Epithelial cell of proximal tubule (primary cell): Measurements from ENCODE around the gene GPR87. TPM values are rescaled to one million over a fixed set of nuclear protein-coding genes. Genes with fewer than 3 reads are reported as not detected.

Experiments used
- DNase-seq: peaks from one replicate; pipeline ENCODE4 v3.0.0-alpha.2; 2011; ENCODE audit warnings: low read depth
- H3K4me3 ChIP-seq: 2 replicates; pipeline ENCODE4 v1.5.1; 2011; ENCODE audit warnings: low read depth, mild to moderate bottlenecking, low read length
- total RNA-seq: library from RNA; depleted of rRNA; stranded (reverse); fragments of >200 nt; gene quantifications from 2 replicates; pipeline ENCODE4 v1.2.3, GENCODE V29; 2015
- TF ChIP-seq, protein P1 (sequence below): conservative IDR thresholded peaks from 2 replicates; pipeline ENCODE4 v1.5.1; 2012; ENCODE audit warnings: low read depth, mild to moderate bottlenecking, low read length

The GPR87 gene
- total RNA-seq, 1 donor from 2014 or later: 12.0 TPM

DNA sequence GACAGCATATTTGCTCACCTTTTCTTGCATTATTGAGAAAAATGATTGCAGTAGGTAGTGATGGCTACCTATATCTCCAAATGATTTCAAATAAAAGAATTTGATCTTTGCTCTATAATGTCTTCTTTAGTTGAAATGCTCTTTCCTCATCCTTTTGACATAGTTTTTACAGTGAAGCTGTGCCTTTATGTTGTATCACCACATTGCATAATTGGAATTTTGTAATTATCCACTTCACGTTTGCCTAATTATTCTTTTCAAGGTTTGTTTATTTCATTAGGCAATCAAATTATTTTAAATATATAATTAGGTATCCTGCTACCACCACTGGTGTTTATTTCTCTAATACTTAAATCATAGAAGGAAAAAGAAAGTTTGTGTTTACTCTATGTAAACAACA lies 34.0 kb upstream of the GPR87 start:
- no peak overlapping the region for H3K4me3 ChIP-seq
- DNase-seq: no peak
- TF ChIP-seq, protein P1, sequence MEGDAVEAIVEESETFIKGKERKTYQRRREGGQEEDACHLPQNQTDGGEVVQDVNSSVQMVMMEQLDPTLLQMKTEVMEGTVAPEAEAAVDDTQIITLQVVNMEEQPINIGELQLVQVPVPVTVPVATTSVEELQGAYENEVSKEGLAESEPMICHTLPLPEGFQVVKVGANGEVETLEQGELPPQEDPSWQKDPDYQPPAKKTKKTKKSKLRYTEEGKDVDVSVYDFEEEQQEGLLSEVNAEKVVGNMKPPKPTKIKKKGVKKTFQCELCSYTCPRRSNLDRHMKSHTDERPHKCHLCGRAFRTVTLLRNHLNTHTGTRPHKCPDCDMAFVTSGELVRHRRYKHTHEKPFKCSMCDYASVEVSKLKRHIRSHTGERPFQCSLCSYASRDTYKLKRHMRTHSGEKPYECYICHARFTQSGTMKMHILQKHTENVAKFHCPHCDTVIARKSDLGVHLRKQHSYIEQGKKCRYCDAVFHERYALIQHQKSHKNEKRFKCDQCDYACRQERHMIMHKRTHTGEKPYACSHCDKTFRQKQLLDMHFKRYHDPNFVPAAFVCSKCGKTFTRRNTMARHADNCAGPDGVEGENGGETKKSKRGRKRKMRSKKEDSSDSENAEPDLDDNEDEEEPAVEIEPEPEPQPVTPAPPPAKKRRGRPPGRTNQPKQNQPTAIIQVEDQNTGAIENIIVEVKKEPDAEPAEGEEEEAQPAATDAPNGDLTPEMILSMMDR: no peak

DNA sequence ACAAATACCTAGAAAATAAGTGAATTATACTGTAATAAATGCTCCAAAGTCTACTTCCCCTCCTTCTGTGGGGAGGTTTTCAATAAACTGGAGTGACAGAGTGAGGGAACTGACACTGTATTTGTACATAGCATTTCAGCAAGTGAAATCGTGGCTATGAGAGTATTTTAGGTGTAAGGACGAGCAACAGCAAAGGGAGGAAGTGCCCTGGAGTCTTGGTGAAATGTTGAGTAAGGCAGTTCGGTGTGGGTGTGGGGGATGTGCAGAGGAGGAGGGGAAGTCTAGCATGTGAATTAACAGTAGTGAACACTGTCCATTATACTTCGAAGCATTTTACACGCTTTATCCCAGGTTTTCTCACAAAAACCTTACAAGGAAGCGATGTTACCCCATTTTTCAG lies 30.8 kb upstream of the GPR87 start:
- TF ChIP-seq, protein P1: no peak
- H3K4me3 ChIP-seq: no peak overlapping the region
- DNase-seq: no peak

GRCh38 chr3:151346292-151346691 lies 29.7 kb upstream of the GPR87 start:
- TF ChIP-seq, protein P1: no peak
- DNase-seq: no peak
- H3K4me3 ChIP-seq: no peak overlapping the region

GRCh38 chr3:151345859-151346258 lies 29.2 kb upstream of the GPR87 start:
- TF ChIP-seq, protein P1: no peak

GRCh38 chr3:151331696-151332095 lies 15.1 kb upstream of the GPR87 start:
- TF ChIP-seq, protein P1: no peak
- no peak overlapping the region for H3K4me3 ChIP-seq
- no peak for DNase-seq

More at GRCh38 chr3:151345859-151346258, 29.2 kb upstream of the GPR87 start:
- DNase-seq: no peak
- no peak overlapping the region for H3K4me3 ChIP-seq

- H3K4me3 ChIP-seq: no peak overlapping the region
- no peak for DNase-seq
- TF ChIP-seq, protein P1: no peak
These were observed 14.3 kb upstream of the GPR87 start for GRCh38 chr3:151330899-151331298.

DNA sequence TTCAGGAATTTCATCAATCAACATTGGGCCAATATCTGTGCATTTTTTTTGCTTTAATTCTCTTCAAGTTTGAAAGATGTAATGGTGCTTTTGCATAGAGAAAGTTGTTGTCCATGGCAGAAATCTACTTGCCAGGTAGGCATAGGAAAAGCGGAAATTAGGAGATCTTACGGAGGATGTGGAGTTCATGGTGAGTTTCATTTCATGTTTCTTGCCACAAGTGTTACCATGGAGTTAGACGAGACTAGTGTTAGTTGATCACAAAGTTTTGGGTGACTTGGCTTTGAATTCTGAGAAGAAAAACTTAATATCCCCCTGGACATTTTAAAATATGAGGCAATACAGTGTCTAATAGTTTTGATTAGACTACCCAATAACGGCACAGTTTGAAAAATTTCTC lies 13.8 kb upstream of the GPR87 start:
- TF ChIP-seq, protein P1: no peak
- DNase-seq: no peak
- no peak overlapping the region for H3K4me3 ChIP-seq
